Measurements from ENCODE around the gene NRXN3. TPM values are rescaled to one million over a fixed set of nuclear protein-coding genes. Genes with fewer than 3 reads are reported as not detected.

The NRXN3 gene
- total and polyA plus RNA-seq, 4 donors = 0.07 to 1.2 (median 0.23) TPM

- Histone ChIP-seq H3K36me3 (ENCODE audit: control insufficient read depth in 4 of 4, insufficient read depth in 3 of 4, low read depth in 1 of 4, low read length in 3 of 4) (no peaks in the 10 kb centered on the region), H3K27ac (ENCODE audit: low read depth in 1 of 2, low read length in 2 of 2) (no peak overlapping the region), H3K9ac (ENCODE audit: low read depth in 1 of 2, low read length in 2 of 2) (no peak overlapping the region), H3K4me1 (ENCODE audit: control insufficient read depth in 4 of 4, insufficient read depth in 4 of 4, low read length in 3 of 4) (no peaks in the 10 kb centered on the region), H3K4me3 (ENCODE audit: low read depth in 1 of 3, low read length in 3 of 3) (no peak overlapping the region), H3K9me3 (ENCODE audit: control insufficient read depth in 4 of 4, low read length in 3 of 4) (no peaks in the 10 kb centered on the region), H3K27me3 (ENCODE audit: control insufficient read depth in 4 of 4, insufficient read depth in 4 of 4, low read length in 3 of 4) (no peaks in the 10 kb centered on the region)
- 78% methylated on average over 1 of the region's 1 CpG for WGBS
- TF ChIP-seq RAD21 (IDR thresholded peaks at IDR 0.05) = no peak
- TF ChIP-seq MAX (IDR thresholded peaks at IDR 0.05) = no peak
- TF ChIP-seq NR2F2 (IDR thresholded peaks at IDR 0.05) = no peak
- TF ChIP-seq FOXA1 (IDR thresholded peaks at IDR 0.05) = no peak
- no peak for TF ChIP-seq SP1 (IDR thresholded peaks at IDR 0.05)
- TF ChIP-seq TAF1 (conservative IDR thresholded peaks at IDR 0.05) = no peak
- TF ChIP-seq EGR1 (IDR thresholded peaks at IDR 0.05; ENCODE audit: low read depth in 2 of 2) = no peak
- TF ChIP-seq ZBTB33 (IDR thresholded peaks at IDR 0.05) = no peak
- TF ChIP-seq HNF4G (IDR thresholded peaks at IDR 0.05) = no peak
- no peak for TF ChIP-seq FOXA2 (IDR thresholded peaks at IDR 0.05)
- TF ChIP-seq JUND (IDR thresholded peaks at IDR 0.05) = no peak
- no peak for TF ChIP-seq YY1 (IDR thresholded peaks at IDR 0.05)
- no peak for DNase-seq (ENCODE audit: low spot score)
These were observed 1473.0 kb downstream of the NRXN3 start for GRCh38 chr14:79643132-79643531.

- Histone ChIP-seq H3K4me3 (ENCODE audit: low read depth in 1 of 3, low read length in 3 of 3) (no peak overlapping the region), H3K27ac (ENCODE audit: low read depth in 1 of 2, low read length in 2 of 2) (no peak overlapping the region), H3K9me3 (ENCODE audit: control insufficient read depth in 4 of 4, low read length in 3 of 4) (no peaks in the 10 kb centered on the region), H3K4me1 (ENCODE audit: control insufficient read depth in 4 of 4, insufficient read depth in 4 of 4, low read length in 3 of 4) (no peaks in the 10 kb centered on the region), H3K9ac (ENCODE audit: low read depth in 1 of 2, low read length in 2 of 2) (no peak overlapping the region), H3K27me3 (ENCODE audit: control insufficient read depth in 4 of 4, insufficient read depth in 4 of 4, low read length in 3 of 4) (peaks cover 0 to 2% (median 0%) of the 10 kb centered on the region in 4 donors), H3K36me3 (ENCODE audit: control insufficient read depth in 4 of 4, insufficient read depth in 3 of 4, low read depth in 1 of 4, low read length in 3 of 4) (no peaks in the 10 kb centered on the region)
- TF ChIP-seq NR2F2 (IDR thresholded peaks at IDR 0.05) (no peak), RAD21 (IDR thresholded peaks at IDR 0.05) (no peak), EGR1 (IDR thresholded peaks at IDR 0.05; ENCODE audit: low read depth in 2 of 2) (no peak), RXRA (IDR thresholded peaks at IDR 0.05) (no peak), CTCF (IDR thresholded peaks at IDR 0.05; ENCODE audit: low read depth, low read length, missing input control) (no peak), REST (IDR thresholded peaks at IDR 0.05) (no peak), JUND (IDR thresholded peaks at IDR 0.05) (no peak), HNF4G (IDR thresholded peaks at IDR 0.05) (no peak), FOXA2 (IDR thresholded peaks at IDR 0.05) (no peak), MAX (IDR thresholded peaks at IDR 0.05) (no peak), SP1 (IDR thresholded peaks at IDR 0.05) (no peak)
- no peak for DNase-seq (ENCODE audit: low spot score)
- 82% methylated on average over 2 of the region's 2 CpGs for WGBS
These were observed 1475.7 kb downstream of the NRXN3 start for GRCh38 chr14:79645753-79646362.
